Neural cell (in vitro differentiated cells): ENCODE results near the gene STARD7.

ENCODE experiments used
- CTCF ChIP-seq: fragments of 450-650 bp; IDR thresholded peaks from 2 replicates; pipeline ENCODE4 v1.5.1; 2014; ENCODE audit warnings: antibody characterized with exemption, mild to moderate bottlenecking, moderate library complexity; ENCODE audit not compliant: poor library complexity, severe bottlenecking
- EZH2 ChIP-seq: fragments of 200-600, 300-800 bp; shearing (Covaris generic), sonication (generic); IDR thresholded peaks from 2 replicates; pipeline ENCODE4 v1.6.1; 2014; ENCODE audit warnings: antibody characterized with exemption, low read length, borderline replicate concordance, mild to moderate bottlenecking; ENCODE audit not compliant: insufficient read depth, poor library complexity, severe bottlenecking

GRCh38 chr2:96147593-96148201 is 60.9 kb downstream of the STARD7 start:
- TF ChIP-seq CTCF: no peak
- TF ChIP-seq EZH2: no peak
